SW480 (cell line): Measurements from ENCODE around the gene SNX12.
"Not testable (repeated sequence)": the region's sequence is repeated elsewhere in the genome, so short reads cannot be mapped to it uniquely, and the experiment has no call there.

Experiments used
- DNase-seq: peaks from one replicate; pipeline ENCODE4 v3.0.0-alpha.2; 2016; ENCODE audit warnings: low spot score

The SNX12 gene

DNA sequence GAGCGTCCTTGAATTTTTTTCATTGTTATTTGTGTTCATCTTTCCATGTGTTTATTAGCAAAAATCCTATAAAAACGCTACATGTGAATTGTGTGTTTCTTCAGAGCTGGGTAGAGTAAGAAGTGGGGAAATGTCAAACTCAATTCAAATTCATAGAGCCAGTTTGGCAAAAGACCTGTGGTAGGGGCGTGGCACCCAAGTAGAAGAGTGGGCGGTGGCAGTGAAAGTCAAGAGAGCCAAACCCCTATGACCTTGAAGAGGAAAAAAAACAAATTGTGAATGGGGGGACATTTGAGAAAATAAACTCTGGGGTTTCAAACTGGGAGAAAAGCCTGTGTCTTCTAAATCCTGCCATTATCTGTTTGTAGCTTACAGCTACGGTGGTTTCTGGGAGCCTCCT is 23.1 kb upstream of the SNX12 start:
- no peak for DNase-seq

DNA sequence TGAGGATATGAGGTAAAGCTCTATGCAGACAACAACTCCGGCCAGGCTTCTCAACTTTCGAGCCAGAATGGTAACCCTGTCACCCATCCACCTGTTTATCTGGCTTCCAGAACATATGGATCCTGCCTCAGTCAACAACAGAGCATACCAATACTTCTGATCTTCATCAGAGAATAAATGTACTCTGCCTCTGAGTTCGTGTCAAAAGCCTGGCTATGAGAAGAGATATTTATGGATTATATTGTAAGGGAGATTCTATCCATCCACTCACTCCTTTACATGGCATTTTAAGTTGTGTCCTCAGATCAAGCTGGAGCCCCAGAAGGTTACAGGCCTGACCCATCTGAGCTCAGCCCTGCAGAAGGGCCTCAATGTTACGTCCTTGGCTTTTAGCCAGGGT is 17.8 kb upstream of the SNX12 start:
- DNase-seq, result no peak

DNA sequence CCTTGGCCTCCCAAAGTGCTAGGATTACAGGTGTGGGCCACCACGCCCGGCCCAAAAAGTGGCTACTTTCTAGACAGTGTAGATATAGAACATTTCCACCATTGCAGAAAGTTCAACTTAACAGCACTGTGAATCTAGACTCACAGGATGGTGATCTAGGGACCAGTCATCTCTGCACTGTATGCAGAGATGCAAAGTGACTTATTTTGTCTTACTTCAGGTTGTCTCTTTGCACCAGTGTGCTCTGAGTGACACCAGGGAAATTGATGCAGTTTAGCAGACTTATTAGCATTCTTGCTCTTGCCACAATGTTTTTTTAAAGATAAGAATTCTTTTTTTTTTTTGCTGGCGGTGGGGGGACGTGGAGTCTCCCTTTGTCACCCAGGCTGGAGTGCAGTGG is 14.7 kb upstream of the SNX12 start:
- no peak for DNase-seq

DNA sequence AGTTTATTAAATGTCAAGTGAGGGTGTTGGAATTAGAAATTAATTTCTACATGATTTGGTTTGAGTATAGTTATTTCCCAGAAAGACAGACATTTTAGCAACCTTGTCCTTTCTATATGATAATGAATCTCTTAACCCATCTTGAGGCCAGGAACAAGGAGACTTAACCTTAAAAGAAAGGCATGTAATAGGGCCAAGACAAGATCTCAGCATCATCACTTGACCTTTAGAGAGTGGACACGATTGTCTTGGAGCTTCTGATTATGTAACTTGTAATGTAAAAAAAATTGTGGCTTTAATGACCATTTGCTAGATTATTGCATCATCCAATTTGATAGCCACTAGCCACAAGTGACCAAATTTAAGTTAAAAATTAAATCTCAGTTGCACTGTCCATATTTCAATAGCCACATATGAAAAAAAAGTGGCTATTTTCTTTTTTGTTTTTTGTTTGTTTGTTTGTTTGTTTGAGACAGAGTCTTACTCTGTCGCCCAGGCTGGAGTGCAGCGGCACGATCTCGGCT is 14.1 kb upstream of the SNX12 start:
- DNase-seq, result no peak

DNA sequence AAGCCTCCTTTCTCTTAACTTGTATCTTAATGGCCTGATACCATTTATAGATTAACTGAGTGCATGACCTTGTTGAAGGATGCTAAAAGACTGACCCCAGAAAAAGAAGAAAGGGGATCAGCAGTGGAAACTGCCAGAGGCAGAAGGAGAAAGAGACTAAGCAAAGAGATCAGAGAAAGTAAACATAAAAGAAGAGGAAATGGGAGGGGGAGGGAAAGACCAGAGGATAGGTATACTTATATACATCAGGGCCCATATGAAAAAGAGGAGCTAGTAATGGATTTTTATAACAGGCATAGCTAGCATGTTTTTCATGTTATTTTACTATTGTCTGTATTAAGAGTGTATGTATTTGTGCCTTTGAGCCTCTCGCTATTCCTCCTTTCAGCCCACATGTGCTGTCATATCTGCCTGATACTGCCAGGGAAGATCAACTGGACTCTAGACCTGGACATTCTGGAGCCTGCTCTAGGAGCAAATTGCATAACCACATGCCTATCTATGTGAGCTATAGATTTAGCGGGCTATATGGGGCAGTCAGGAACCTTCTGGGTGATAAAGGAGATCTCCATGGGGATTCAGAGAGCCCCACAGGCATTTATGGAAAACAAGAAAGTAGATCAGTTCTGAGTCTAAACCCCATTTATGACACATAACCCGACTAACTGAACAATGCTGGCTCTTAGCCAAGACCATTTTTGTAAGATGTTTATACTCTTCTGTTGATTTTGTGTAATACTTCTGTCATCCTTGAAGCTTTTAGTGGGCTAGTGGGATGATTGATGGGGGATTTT is 13.4 kb upstream of the SNX12 start:
- DNase-seq, result no peak

DNA sequence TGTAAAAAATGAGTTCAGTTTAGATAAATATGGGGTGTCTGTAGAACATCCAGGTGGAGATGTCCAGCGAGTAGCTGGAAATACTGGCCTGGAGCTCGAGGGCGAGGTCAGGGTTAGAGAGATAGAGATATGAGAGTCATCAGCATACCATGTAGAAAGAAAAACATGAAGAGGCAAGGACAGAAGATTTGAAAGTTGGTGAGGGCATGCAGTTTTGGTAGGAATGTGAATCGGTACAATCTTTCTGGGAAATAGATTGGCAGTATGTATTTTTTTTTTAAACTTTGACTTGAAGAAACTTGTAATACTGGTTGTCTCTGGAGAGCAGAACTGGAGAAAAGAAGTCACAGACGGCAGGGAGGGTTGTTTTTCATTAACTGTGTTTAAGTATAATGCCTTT is 2.4 kb upstream of the SNX12 start:
- DNase-seq, result no peak

DNA sequence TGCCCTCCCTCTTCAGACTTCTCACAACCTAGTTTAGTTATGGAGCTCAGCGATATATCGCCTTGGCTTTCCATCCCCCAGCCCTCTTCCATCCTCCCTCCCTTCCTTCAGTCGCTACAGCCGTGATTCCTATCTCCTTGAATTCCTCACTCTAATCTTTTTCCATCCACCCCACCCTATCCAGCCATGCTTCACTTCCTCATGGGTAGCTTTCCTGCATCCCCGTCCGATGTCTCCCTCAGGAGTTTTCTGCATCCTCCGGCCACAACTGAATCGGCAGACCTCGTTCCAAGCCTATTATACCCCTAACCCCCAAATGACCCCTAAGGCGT is 456 bp downstream of the SNX12 start:
- DNase-seq, result peak; percentile 24

DNA sequence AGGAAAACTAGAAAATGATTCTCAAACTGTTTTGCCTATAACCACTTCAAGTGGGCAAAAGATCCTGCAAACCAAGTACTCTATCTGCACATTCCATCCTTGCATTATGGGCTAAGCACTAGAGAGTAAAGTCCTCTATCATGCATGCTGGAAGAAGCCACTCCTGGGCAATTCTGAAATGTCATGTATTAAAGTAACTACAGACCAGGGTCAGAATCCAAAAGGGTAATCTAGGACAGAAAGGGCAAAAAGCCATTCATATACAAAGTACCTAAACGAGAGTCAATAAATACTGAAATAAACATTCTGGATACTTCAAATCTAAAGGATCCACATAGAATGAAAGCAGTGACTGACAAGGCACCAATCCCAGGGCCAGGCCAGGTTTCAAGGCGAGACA is 1.0 kb downstream of the SNX12 start:
- DNase-seq, result no peak

DNA sequence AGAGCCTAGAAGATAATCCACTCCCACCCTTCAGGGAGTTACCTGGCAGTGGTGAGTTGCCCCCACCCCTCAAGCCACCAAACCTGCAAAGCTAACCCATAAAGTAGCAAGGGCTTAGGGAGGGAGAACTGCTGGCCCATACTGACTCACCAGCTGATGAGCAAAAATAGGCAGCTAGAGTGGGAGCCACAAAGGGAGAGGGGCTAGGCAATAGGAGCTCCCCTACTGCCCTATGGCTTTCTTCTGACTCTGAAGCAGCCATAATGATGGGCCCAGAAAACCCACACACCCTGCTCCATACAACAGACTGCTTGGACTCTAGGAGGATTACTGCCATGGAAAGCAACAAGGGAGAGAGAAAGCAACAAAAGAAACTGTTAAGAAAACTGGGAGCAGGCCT is 8.0 kb downstream of the SNX12 start:
- DNase-seq, result no peak

DNA sequence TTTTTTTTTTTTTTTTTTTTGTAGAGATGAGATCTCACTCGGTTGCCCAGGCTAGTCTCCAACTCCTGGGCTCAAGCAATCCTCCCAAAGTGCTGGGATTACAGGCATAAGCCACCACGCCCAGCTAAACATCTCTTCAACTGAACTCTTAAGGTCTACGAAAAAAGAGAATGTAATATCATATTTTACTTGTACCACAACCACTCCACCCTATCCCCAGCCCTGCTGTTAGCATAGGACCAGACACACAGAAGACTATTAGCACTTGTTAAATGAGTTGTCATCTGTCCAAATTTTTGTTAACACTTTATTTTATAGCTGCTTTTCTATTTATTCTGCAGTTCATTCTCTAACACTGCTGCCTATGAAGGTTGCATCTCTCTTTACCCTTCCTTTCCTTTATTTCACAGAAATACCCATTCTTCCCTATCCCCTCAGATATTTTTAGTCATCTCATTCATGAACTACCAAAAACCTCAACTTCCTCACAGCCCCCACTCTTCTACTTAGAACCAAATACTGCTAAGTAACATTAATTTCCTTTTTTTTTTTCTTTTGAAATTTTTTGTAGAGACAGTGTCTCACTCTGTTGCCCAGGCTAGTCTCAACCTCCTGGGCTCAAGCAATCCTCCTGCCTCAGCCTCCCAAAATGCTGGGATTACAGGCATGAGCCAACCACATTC is 10.1 kb downstream of the SNX12 start:
- DNase-seq, result no peak

DNA sequence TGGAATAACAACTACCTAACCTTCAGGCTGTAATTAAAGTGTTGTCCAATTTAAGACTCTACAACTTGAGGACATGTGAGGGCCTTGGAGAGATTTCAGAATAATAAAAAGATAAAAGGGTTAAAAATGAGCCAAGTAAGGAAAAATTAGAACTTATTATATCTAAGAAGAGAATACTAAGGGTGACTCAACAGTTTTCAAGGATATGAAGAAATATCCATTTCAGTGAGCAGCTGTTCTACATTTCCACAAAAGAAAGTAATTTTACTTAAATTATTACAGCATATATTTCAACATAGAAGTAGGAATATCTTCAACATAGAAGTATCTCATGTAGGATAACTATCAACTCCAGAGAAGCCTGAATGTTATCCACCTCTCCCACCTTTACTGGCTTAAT is 11.3 kb downstream of the SNX12 start:
- no peak for DNase-seq

DNA sequence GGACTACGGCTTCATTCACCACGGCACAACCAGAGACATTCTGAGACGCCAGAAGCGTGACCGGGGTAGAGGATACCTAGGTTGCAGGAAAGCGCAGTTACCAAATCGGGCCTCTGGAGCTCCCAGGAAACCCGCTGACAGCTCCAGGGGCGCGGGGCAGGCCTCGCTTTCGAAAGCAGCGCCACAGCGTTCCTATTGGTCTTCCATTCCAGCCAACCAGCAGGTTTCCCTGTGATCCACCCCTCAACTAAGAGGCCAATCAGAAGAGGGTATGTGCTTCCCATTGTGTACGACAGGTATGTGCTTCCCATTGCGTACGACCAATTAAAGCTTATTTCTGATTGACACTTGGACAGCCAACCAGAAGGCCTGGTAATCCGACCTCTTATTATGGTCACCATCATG is 14.9 kb downstream of the SNX12 start:
- no peak for DNase-seq

DNA sequence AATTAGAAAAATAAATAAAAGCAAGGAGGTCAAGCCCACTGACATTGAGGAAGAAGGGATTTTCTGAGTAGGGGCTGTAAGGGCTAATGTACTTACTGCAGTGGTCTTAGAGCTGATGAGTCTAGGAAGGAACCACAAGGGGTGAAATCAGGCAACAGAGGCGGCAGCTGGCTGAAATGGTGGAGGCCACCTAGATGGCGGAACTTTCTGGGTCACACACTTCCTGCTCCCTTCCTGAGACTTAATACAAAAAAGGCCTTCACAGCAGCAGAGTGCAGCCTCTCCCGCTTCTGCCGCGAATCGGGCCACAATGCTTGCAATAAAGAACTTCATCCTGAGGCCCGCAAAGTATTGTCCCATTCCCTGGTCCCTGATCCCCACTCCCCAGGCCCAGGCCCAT is 15.4 kb downstream of the SNX12 start:
- no peak for DNase-seq

DNA sequence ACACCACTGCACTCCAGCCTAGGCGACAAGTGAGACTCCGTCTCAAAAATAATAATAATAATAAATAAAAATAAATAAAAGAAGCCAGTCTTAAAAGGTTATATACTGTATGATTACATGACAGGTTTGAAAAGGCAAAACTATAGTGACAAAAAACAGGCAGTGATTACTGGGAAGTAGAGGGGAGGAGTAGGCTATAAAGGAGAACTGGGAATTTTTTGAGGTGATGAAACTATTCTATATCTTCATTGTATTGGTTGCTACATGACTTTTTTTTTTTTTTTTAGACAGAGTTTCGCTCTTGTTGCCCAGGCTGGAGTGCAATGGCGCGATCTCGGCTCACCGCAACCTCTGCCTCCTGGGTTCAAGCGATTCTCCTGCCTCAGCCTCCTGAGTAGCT is 20.2 kb downstream of the SNX12 start:
- not testable (repeated sequence) for DNase-seq

DNA sequence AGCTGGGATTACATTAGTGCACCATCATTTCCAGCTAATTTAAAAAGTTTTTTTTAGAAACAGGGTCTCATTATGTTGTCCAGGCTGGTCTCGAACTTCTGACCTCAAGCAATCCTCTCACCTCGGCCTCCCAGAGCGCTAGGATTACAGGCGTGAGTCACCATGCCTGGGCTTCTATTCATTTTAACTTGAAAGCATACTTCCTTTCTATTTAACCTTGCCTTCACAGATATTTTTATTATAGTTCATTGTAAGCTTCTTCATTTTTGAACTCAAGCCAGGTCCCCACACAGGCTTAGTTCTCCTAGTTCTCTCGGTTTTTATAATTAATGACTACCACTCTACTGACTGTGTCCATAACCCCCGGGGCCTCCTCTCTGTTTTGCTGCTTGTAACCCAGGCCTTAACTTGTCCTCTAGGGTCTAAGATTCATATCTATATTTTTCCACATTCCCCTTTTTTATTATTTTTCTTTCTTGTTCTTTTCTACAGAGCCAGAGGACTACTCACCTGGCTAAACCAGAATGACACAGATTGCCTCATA is 50.7 kb downstream of the SNX12 start:
- DNase-seq, result no peak
